Islet precursor cell (in vitro differentiated cells): ENCODE results near the gene SYNPO.

Source experiments
- DNase-seq: peaks from one replicate; pipeline ENCODE4 v3.0.0-alpha.2; 2018

SYNPO gene

GRCh38 chr5:150700594-150701377 is 60.3 kb downstream of the SYNPO start, which contains the start of gene RBM22:
TSS of gene RBM22 (minus strand) at chr5:150701062. CDS start at chr5:150700985, 77 bp downstream.
- peak; percentile 95 for DNase-seq

- DNase-seq, result no peak
Observed at GRCh38 chr5:150703762-150704161, 63.3 kb downstream of the SYNPO start.

DNA sequence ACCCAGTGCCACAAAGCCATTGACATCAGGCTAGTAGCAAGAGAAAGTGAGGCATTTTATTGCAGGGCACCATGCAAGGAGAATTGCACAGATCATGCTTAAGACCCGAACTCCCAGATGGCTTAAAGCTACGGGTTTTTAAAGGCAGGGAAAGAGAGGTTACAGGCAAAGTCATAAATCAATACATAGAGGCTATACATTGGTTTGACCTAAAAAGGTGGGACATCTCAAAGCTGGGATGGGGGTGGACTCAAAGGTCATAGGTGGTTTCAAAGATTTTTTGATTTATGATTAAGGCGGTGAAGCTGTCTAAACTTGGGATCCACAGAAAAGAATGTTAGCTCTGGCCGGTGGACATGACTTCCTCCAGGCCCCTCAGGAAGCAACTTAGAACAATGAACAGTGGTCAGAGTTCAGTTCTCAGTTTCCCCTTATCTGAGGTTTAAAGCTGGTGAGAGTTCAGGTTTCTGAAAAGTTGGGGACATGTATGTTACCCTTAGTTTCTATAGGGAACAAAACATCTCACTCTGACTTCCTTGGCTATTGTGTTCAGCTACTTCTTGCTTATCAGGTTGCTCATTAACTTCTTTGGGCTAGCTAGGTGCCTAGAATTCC is 66.4 kb downstream of the SYNPO start:
- DNase-seq, result no peak
